GM18519 (cell line): ENCODE data around the gene KISS1R.
"Not testable (repeated sequence)": the region's sequence is repeated elsewhere in the genome, so short reads cannot be mapped to it uniquely, and the experiment has no call there.

Experiments used
- ATAC-seq: cut with Tn5 transposase; IDR thresholded peaks from one replicate; pipeline ENCODE4 v1.9.1; 2021; ENCODE audit warnings: mild to moderate bottlenecking, moderate library complexity; ENCODE audit not compliant: unreplicated experiment, low FRiP score

Gene KISS1R

GRCh38 chr19:952049-952679 is 35.0 kb downstream of the KISS1R start:
- no peak for ATAC-seq

GRCh38 chr19:952680-953444 is 35.7 kb downstream of the KISS1R start:
- ATAC-seq = no peak

- ATAC-seq = no peak
Observed at GRCh38 chr19:953445-954271, 36.5 kb downstream of the KISS1R start.

DNA sequence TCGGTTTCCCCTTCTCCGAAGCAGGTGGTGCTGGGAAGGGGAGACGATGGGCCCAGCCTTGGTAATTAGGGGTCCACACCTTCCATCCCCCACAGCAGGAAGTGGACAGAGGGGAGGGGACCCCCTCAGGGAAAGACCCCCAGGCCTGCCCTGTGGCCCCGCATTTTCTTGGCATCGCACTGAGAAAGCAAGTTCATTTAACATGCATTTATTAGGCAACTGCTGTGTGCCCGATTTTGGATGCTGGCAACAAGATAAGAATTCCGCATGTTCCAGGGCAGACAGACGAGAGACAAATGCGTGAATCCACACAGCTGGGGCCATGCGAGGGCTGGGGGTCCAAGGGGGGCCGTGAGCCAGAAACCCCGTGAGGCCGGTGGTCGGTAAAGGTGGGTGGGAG is 37.1 kb downstream of the KISS1R start:
- no peak for ATAC-seq

- ATAC-seq = no peak
Observed at GRCh38 chr19:954672-955494, 37.8 kb downstream of the KISS1R start.

GRCh38 chr19:955803-956765 is 39.0 kb downstream of the KISS1R start:
- no peak for ATAC-seq

GRCh38 chr19:956766-957440 is 39.8 kb downstream of the KISS1R start:
- ATAC-seq = no peak

GRCh38 chr19:957578-957977 is 40.4 kb downstream of the KISS1R start:
- ATAC-seq = not testable (repeated sequence)

GRCh38 chr19:958967-959855 is 42.1 kb downstream of the KISS1R start:
- ATAC-seq = no peak

DNA sequence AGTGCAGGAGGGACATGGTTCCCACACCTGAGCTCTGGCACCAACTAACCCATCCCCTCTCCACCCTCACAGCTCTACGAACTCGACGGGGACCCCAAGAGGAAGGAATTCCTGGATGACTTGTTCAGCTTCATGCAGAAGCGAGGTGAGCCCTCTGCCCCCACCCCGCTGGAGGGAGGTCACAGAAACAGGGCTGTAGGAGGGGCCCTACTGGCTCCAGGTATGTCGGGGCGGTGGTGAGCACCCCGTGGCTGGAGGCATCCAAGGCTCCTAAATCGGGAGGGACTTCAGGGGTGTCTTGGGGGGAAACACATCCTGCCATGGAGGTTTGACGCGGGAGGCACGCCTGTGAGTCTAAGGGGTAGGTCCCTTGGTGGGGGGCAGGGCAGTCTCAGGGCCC is 42.9 kb downstream of the KISS1R start:
- no peak for ATAC-seq

DNA sequence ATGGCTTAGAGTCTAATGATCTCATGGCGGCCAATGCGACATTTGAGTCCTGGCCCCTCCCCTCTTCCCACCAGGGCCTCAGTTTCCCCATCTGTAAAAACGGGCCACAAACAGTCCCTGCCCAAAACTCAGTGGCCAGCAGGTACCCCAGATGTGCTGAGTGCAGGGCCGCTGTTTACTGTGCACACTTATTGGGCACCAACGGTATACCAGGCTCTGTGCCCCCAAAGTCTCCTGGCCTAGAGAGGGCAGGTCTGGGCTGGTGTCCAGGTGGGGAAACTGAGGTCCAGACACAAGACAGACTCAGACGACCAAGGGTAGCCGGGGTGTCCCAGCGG is 43.4 kb downstream of the KISS1R start:
- no peak for ATAC-seq

- ATAC-seq = no peak
Observed at GRCh38 chr19:961866-962620, 44.9 kb downstream of the KISS1R start.

DNA sequence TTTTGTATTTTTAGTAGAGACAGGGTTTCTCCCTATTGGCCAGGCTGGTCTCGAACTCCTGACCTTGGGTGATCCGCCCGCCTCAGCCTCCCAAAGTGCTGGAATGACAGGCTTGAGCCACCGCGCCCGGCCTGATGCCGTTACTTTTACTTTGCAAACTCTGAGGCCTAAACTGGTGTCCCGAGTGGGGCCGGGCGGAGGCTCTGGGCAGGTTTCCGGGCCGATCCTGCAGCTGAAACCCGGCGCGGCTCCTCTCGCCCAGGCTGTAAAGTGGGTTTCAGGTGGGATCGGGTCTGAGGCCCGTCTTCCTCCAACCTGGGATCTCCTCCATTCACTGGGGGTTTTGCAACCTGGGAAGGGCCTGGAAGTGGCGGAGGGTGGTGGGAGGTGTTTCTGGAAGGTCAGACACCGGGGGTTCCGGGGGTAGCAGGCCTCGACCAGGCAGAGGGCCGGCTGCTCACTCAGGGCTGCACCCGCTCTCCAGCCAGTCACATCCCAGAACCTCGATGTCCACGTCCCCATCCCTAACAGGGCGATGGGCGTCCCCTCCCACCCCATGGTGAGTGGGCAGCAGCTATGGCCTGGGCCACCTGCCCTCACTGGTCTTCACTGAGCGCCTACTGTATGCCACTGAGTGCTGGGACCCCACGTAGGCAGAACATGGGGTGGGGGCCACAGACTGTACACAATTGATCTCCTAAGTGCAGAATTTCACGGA is 45.7 kb downstream of the KISS1R start:
- ATAC-seq = no peak

DNA sequence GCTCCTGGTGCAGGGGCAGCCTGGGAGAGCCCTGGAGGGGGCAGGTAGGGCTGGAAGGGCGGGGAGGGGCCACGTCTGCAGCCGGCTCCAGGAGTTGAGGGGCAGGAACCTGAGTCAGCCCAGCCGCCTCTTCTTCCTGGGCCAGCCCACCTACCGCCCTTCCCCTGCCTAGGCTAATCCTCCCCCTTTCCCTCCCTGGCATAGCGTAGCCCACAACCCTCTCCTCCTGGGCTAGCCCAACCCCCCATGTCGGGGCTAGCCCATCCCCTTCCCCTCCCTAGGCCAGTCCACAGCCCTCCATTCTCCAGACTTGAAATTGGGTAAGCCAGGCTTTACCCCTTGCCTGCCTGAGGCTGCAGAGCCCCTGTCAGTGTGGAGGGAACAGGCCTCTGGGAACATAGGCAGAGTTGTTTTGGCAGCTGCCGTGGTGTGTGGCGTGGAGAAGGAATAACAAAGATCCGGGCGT is 46.4 kb downstream of the KISS1R start:
- ATAC-seq = no peak

GRCh38 chr19:964116-964520 is 47.0 kb downstream of the KISS1R start:
- no peak for ATAC-seq
